ENCODE measurements around the gene MINK1. TPM values are rescaled to one million over a fixed set of nuclear protein-coding genes. Genes with fewer than 3 reads are reported as not detected.

MINK1 gene
- total RNA-seq, 1 donor from 2014 or later, result 111 TPM

DNA sequence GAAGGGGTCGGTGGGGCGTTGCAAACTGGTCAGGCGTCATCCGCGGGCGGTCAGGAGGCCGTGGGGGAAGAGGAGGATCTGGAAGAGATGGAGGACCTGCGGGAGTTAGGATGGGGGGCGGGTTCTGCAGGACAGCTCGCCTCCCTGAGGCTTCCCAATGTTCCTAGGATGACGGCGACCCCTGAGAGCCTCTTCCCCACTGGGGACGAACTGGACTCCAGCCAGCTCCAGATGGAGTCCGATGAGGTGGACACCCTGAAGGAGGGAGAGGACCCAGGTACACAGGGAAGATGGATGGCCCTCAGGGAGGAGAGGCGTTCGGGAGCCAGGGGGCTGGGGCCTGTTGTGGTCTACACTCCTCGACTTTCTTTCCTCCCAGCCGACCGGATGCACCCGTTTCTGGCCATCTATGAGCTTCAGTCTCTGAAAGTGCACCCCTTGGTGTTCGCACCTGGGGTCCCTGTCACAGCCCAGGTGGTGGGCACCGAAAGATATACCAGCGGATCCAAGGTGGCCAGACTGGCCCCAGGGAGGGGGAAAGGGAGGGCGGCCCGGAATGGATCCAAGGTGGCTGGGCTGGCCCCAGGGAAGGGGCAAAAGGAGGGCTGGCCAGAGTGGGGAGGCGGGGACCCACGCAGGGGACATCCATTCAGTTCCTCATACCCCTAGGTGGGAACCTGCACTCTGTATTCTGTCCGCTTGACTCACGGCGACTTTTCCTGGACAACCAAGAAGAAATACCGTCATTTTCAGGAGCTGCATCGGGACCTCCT is 25.3 kb upstream of the MINK1 start:
- TF ChIP-seq, protein P1, sequence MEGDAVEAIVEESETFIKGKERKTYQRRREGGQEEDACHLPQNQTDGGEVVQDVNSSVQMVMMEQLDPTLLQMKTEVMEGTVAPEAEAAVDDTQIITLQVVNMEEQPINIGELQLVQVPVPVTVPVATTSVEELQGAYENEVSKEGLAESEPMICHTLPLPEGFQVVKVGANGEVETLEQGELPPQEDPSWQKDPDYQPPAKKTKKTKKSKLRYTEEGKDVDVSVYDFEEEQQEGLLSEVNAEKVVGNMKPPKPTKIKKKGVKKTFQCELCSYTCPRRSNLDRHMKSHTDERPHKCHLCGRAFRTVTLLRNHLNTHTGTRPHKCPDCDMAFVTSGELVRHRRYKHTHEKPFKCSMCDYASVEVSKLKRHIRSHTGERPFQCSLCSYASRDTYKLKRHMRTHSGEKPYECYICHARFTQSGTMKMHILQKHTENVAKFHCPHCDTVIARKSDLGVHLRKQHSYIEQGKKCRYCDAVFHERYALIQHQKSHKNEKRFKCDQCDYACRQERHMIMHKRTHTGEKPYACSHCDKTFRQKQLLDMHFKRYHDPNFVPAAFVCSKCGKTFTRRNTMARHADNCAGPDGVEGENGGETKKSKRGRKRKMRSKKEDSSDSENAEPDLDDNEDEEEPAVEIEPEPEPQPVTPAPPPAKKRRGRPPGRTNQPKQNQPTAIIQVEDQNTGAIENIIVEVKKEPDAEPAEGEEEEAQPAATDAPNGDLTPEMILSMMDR (conservative IDR thresholded peaks at IDR 0.05), result no peak
- peak overlapping the region; percentile 65 for H3K27ac Mint-ChIP-seq

DNA sequence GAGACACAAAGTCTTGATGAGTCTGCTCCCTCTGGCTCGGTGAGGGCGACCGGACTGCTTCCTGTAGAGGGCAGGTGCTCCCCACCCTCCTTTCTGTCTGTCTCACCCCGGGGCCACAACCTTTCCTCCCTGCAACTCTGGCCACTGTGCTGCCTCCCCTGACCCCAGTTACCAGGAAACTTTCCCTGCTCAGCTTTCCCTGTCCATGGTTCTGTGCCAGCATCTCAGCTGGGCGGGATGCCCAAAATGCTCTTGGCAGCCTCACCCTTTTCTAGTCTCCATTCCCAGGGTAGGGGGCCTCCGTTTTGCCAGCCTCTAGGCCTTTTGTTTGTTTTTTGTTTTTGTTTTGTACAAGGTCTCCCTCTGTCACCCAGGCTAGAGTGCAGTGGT is 24.8 kb upstream of the MINK1 start:
- Mint-ChIP-seq H3K4me1 (ENCODE audit: unreplicated experiment) (peaks cover 13% of the 10 kb centered on the region), H3K9me3 (no peaks in the 10 kb centered on the region)

More for the DNA sequence above, 25.3 kb upstream of the MINK1 start:
- H3K36me3 Mint-ChIP-seq, result peaks cover 14% of the 10 kb centered on the region
- no peak for DNase-seq (ENCODE audit: extremely low spot score, unreplicated experiment)
- no peaks in the 10 kb centered on the region for H3K27me3 Mint-ChIP-seq
- H3K4me1 Mint-ChIP-seq (ENCODE audit: unreplicated experiment), result peaks cover 13% of the 10 kb centered on the region
- H3K4me3 Mint-ChIP-seq, result peak overlapping the region; percentile 90
- no peaks in the 10 kb centered on the region for H3K9me3 Mint-ChIP-seq

DNA sequence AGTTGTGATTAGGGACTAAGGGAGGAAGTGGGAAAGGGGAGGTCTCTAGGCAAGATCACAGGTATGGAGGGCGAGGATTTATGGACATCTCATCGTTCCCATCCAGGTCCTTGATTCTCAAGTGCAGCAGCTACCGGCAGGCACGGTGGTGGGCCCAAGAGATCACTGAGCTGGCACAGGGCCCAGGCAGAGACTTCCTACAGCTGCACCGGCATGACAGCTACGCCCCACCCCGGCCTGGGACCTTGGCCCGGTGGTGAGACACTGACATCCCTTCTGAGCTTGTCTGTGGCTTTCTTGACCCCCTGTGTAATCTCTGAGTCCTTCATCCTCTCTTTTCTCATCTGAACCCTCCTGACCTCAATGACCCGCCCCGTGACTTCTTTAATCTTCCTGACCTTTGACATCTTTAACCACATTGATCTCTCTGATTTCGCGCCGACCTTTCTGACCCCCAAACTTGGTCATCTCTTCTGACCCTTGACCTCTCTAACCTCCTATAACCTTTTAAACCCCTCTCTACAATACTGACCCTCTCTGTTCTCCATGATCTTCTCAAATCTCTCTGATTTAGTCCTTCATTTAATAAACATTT is 22.3 kb upstream of the MINK1 start:
- TF ChIP-seq, protein P1 (conservative IDR thresholded peaks at IDR 0.05), result no peak
- peaks cover 13% of the 10 kb centered on the region for H3K4me1 Mint-ChIP-seq (ENCODE audit: unreplicated experiment)
- H3K9me3 Mint-ChIP-seq, result no peaks in the 10 kb centered on the region
- H3K27ac Mint-ChIP-seq, result peak overlapping the region; percentile 29
- H3K4me3 Mint-ChIP-seq, result peak overlapping the region; percentile 52
- no peaks in the 10 kb centered on the region for H3K27me3 Mint-ChIP-seq
- no peak for DNase-seq (ENCODE audit: extremely low spot score, unreplicated experiment)
- peaks cover 20% of the 10 kb centered on the region for H3K36me3 Mint-ChIP-seq

More for the DNA sequence above, 24.8 kb upstream of the MINK1 start:
- H3K27ac Mint-ChIP-seq, result peak overlapping the region; percentile 65
- H3K27me3 Mint-ChIP-seq, result no peaks in the 10 kb centered on the region
- TF ChIP-seq, protein P1 (conservative IDR thresholded peaks at IDR 0.05), result no peak
- peaks cover 14% of the 10 kb centered on the region for H3K36me3 Mint-ChIP-seq
- peak overlapping the region; percentile 90 for H3K4me3 Mint-ChIP-seq
- DNase-seq (ENCODE audit: extremely low spot score, unreplicated experiment), result no peak

DNA sequence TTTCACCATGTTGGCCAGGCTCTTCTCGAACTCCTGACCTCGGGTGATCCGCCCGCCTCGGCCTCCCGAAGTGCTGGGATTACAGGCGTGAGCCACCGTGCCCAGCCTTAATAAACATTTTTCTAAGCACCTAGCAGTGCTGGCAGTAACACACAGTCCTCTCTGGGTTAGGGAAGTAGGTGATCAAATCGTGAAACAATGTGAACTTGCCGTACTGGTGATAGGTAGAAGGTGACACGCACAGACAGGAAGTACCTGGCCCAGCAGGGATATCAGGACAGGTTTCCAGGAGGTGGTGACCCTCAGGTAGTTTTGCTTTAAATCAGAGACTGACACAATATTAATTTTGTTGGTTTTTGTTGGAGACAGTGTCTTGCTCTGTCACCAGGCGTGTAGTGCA is 21.7 kb upstream of the MINK1 start:
- DNase-seq (ENCODE audit: extremely low spot score, unreplicated experiment), result no peak
- peaks cover 20% of the 10 kb centered on the region for H3K36me3 Mint-ChIP-seq
- H3K4me1 Mint-ChIP-seq (ENCODE audit: unreplicated experiment), result peaks cover 13% of the 10 kb centered on the region
- no peak overlapping the region for H3K4me3 Mint-ChIP-seq
- no peaks in the 10 kb centered on the region for H3K9me3 Mint-ChIP-seq
- peak overlapping the region; percentile 16 for H3K27ac Mint-ChIP-seq
- H3K27me3 Mint-ChIP-seq, result no peaks in the 10 kb centered on the region
- TF ChIP-seq, protein P1 (conservative IDR thresholded peaks at IDR 0.05), result no peak

DNA sequence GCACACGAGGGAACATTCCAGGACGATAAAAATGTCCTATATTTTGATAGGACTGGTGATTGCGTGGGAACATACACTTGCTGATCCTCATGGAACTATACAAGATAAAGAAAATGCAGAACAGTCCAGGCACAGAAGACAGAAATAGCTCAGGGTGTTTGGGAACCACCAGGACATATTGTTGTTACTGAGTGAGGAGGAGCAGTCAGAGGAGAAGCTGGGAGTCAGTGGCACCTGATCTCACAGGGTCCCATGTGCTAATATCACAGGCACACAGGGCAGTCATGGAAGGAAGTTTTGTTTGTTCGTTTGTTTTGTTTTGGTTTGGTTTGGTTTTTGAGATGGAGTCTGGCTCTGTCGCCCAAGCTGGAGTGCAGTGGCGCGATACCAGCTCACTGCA is 20.4 kb upstream of the MINK1 start:
- Mint-ChIP-seq H3K4me3 (no peak overlapping the region), H3K27me3 (no peaks in the 10 kb centered on the region), H3K36me3 (peaks cover 20% of the 10 kb centered on the region), H3K9me3 (no peaks in the 10 kb centered on the region), H3K27ac (no peak overlapping the region), H3K4me1 (ENCODE audit: unreplicated experiment) (peaks cover 11% of the 10 kb centered on the region)
- TF ChIP-seq, protein P1 (conservative IDR thresholded peaks at IDR 0.05), result no peak
- DNase-seq (ENCODE audit: extremely low spot score, unreplicated experiment), result no peak

All from type B pancreatic cell (in vitro differentiated cells).